ENCODE measurements around the gene CATSPERE.

CATSPERE gene

DNA sequence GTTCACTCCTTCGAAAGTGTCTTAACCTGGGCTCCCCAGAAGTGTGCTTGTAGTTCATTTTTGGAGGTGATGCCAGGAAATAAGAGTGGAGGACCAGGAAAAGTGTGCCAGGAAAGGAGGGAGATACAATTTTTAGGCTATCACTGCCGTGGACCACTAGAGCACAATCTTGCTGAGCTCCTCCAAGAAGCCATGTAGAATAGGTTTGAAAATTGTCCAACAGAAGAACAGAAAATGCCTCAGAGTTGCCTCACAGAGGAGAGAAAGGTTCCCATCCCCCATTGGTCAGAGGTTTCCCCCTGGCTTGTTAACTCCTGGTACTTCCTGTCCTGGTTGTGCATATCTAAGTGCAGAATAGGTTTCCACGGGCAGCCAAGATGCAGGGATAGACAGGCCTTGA is 41.6 kb downstream of the CATSPERE start:
- no peak overlapping the region for H2AFZ ChIP-seq (ENCODE audit: low read length)
- TF ChIP-seq, protein P1, sequence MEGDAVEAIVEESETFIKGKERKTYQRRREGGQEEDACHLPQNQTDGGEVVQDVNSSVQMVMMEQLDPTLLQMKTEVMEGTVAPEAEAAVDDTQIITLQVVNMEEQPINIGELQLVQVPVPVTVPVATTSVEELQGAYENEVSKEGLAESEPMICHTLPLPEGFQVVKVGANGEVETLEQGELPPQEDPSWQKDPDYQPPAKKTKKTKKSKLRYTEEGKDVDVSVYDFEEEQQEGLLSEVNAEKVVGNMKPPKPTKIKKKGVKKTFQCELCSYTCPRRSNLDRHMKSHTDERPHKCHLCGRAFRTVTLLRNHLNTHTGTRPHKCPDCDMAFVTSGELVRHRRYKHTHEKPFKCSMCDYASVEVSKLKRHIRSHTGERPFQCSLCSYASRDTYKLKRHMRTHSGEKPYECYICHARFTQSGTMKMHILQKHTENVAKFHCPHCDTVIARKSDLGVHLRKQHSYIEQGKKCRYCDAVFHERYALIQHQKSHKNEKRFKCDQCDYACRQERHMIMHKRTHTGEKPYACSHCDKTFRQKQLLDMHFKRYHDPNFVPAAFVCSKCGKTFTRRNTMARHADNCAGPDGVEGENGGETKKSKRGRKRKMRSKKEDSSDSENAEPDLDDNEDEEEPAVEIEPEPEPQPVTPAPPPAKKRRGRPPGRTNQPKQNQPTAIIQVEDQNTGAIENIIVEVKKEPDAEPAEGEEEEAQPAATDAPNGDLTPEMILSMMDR (conservative IDR thresholded peaks at IDR 0.05; ENCODE audit: low read length), result no peak
- TF ChIP-seq EZH2phosphoT487 (IDR thresholded peaks at IDR 0.05; ENCODE audit: borderline replicate concordance), result no peak
- H3K9me2 ChIP-seq (replicated peaks; ENCODE audit: low read depth, low read length), result no peaks in the 10 kb centered on the region
- no peak overlapping the region for H3K9ac ChIP-seq (ENCODE audit: low read depth, low read length, poor library complexity, severe bottlenecking)
- no peaks in the 10 kb centered on the region for H4K20me1 ChIP-seq (ENCODE audit: insufficient read depth, low read length, poor library complexity, severe bottlenecking)
- no peaks in the 10 kb centered on the region for H3K4me1 ChIP-seq (ENCODE audit: insufficient read depth, low read length, poor library complexity, severe bottlenecking)
- no peaks in the 10 kb centered on the region for H3F3A ChIP-seq (ENCODE audit: low read depth)
- no peaks in the 10 kb centered on the region for H3K36me3 ChIP-seq (ENCODE audit: insufficient read depth, low read length)
- no peaks in the 10 kb centered on the region for H3K9me3 ChIP-seq (ENCODE audit: insufficient read depth, low read depth, low read length)
- no peak overlapping the region for H3K4me3 ChIP-seq (ENCODE audit: low read length, poor library complexity, severe bottlenecking)
- H3K79me2 ChIP-seq (ENCODE audit: insufficient read depth, low read length), result no peaks in the 10 kb centered on the region
- H3K27me3 ChIP-seq (ENCODE audit: insufficient read depth, low read length, poor library complexity, severe bottlenecking), result no peaks in the 10 kb centered on the region
- no peak overlapping the region for H3K4me2 ChIP-seq (ENCODE audit: low read depth, low read length, poor library complexity, severe bottlenecking)

DNA sequence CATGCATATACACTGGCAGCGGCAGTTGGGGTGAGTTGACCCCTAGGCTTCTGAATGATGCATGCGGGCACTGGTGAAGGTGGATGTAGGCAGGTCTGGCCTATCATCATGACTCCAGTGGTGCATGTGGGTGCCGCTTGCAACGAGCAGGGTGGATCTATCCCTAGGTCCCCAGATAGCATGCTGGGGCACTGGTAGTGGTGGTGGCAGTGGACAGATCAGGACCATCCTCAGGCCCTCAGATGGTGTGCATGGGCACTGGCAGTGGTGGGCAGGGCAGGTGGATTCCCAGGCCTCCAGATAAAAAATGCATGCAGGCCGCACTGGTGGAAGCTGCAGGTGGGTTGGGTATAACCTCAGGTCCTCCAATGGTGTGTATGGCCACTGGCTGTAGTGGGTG is 52.4 kb downstream of the CATSPERE start:
- Histone ChIP-seq H3K4me1 (ENCODE audit: insufficient read depth, low read length, poor library complexity, severe bottlenecking) (no peaks in the 10 kb centered on the region), H2AFZ (ENCODE audit: low read length) (no peak overlapping the region), H3K9me3 (ENCODE audit: insufficient read depth, low read depth, low read length) (no peaks in the 10 kb centered on the region; the same call in 1 of the 2 replicates), H3K36me3 (ENCODE audit: insufficient read depth, low read length) (0 out of 2 replicates have a peak, but pooled peaks cover 2% of the 10 kb centered on the region), H3K4me2 (ENCODE audit: low read depth, low read length, poor library complexity, severe bottlenecking) (no peak overlapping the region), H3K9me2 (replicated peaks; ENCODE audit: low read depth, low read length) (no peaks in the 10 kb centered on the region), H4K20me1 (ENCODE audit: insufficient read depth, low read length, poor library complexity, severe bottlenecking) (no peaks in the 10 kb centered on the region), H3F3A (ENCODE audit: low read depth) (no peaks in the 10 kb centered on the region), H3K9ac (ENCODE audit: low read depth, low read length, poor library complexity, severe bottlenecking) (no peak overlapping the region), H3K4me3 (ENCODE audit: low read length, poor library complexity, severe bottlenecking) (no peak overlapping the region), H3K79me2 (ENCODE audit: insufficient read depth, low read length) (no peaks in the 10 kb centered on the region), H3K27me3 (ENCODE audit: insufficient read depth, low read length, poor library complexity, severe bottlenecking) (no peaks in the 10 kb centered on the region)
- TF ChIP-seq, protein P1 (conservative IDR thresholded peaks at IDR 0.05; ENCODE audit: low read length), result no peak
- TF ChIP-seq EZH2phosphoT487 (IDR thresholded peaks at IDR 0.05; ENCODE audit: borderline replicate concordance), result no peak

DNA sequence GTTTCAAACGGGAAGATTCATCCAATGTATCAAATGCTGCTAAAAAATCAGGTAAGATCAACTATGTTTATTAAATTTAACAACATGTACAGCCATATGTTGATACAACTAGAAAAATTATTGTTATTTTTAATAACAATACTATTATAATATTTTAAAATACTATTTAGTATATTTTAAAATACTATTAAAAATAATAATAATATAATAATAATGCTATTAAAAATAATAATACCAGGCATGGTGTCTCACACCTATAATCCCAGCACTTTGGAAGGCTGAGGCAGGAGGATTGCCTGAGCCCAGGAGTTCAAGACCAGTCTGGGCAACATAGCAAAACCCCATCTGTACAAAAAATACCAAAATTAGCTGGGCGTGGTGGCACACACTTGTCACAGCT is 54.6 kb downstream of the CATSPERE start:
- H3K9me3 ChIP-seq (ENCODE audit: insufficient read depth, low read depth, low read length), result no peaks in the 10 kb centered on the region; the same call in 1 of the 2 replicates

More for the DNA sequence above, 54.6 kb downstream of the CATSPERE start:
- no peaks in the 10 kb centered on the region for H3F3A ChIP-seq (ENCODE audit: low read depth)
- H3K9me2 ChIP-seq (replicated peaks; ENCODE audit: low read depth, low read length), result no peaks in the 10 kb centered on the region
- H3K9ac ChIP-seq (ENCODE audit: low read depth, low read length, poor library complexity, severe bottlenecking), result no peak overlapping the region
- no peaks in the 10 kb centered on the region for H3K27me3 ChIP-seq (ENCODE audit: insufficient read depth, low read length, poor library complexity, severe bottlenecking)
- H3K4me2 ChIP-seq (ENCODE audit: low read depth, low read length, poor library complexity, severe bottlenecking), result no peak overlapping the region
- no peak for TF ChIP-seq EZH2phosphoT487 (IDR thresholded peaks at IDR 0.05; ENCODE audit: borderline replicate concordance)
- TF ChIP-seq, protein P1 (conservative IDR thresholded peaks at IDR 0.05; ENCODE audit: low read length), result no peak
- no peaks in the 10 kb centered on the region for H3K4me1 ChIP-seq (ENCODE audit: insufficient read depth, low read length, poor library complexity, severe bottlenecking)
- H3K4me3 ChIP-seq (ENCODE audit: low read length, poor library complexity, severe bottlenecking), result no peak overlapping the region
- H4K20me1 ChIP-seq (ENCODE audit: insufficient read depth, low read length, poor library complexity, severe bottlenecking), result no peaks in the 10 kb centered on the region
- H2AFZ ChIP-seq (ENCODE audit: low read length), result no peak overlapping the region
- 0 out of 2 replicates have a peak, but pooled peaks cover 2% of the 10 kb centered on the region for H3K36me3 ChIP-seq (ENCODE audit: insufficient read depth, low read length)
- no peaks in the 10 kb centered on the region for H3K79me2 ChIP-seq (ENCODE audit: insufficient read depth, low read length)

All from Loucy (cell line).